Erythroblast (primary cell): Measurements from ENCODE around the gene GPR149.

Source experiments
- GATA1 ChIP-seq: IDR thresholded peaks from 2 replicates; pipeline ENCODE4 v1.6.1; 2011; ENCODE audit warnings: low read depth, mild to moderate bottlenecking, control low read depth, low read length, moderate library complexity
- POLR2A ChIP-seq: IDR thresholded peaks from 2 replicates; pipeline ENCODE4 v1.6.1; 2011; ENCODE audit warnings: mild to moderate bottlenecking, low read length

- TF ChIP-seq POLR2A (no peak), GATA1 (no peak)
These were observed 125.1 kb downstream of the GPR149 start for GRCh38 chr3:154304936-154305335.
